GM19240 (cell line): Measurements from ENCODE around the gene TMCC1.

Experiments
- DNase-seq: peaks from one replicate; pipeline ENCODE4 v3.0.0; 2011; ENCODE audit warnings: low spot score; ENCODE audit not compliant: insufficient read length

TMCC1 gene

DNA sequence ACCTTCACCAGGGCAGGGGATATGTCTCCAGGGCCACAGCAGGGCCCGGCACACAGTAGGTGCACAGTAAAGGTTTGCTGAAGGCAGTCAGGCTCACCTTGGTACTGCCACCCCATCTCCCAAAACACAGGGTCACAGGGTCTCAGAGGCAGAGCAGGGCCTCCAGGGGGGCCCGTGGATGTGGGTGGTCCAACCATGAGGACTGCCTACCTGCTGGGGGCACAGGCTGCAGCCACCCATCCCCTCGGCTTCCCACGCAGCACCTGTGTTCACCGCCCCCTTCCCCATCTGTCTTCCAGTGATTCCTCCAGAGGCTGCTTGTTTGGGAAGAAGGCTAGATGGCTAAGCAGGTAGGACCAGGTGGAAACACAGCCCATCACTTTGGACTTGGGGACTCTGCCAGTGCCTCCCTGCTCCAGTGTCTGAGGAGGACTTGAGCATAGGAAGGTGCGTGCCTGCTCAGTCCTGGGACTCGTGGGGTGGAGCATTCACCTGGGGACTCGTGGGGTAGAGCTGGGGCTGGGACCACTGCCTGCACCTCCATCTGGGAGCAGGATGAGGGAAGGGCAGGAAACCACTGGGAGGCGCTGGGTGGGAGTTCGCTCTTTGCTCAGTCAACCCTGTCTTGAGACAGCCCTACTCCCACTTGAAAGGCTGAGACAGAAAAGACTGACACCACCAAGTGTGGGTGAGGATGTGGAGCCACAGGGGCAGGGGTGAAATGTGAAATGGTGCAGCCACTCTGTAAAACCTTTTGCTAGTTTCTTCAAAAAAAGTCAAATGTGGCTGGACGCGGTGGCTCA is 268.2 kb downstream of the TMCC1 start:
- no peak for DNase-seq

DNA sequence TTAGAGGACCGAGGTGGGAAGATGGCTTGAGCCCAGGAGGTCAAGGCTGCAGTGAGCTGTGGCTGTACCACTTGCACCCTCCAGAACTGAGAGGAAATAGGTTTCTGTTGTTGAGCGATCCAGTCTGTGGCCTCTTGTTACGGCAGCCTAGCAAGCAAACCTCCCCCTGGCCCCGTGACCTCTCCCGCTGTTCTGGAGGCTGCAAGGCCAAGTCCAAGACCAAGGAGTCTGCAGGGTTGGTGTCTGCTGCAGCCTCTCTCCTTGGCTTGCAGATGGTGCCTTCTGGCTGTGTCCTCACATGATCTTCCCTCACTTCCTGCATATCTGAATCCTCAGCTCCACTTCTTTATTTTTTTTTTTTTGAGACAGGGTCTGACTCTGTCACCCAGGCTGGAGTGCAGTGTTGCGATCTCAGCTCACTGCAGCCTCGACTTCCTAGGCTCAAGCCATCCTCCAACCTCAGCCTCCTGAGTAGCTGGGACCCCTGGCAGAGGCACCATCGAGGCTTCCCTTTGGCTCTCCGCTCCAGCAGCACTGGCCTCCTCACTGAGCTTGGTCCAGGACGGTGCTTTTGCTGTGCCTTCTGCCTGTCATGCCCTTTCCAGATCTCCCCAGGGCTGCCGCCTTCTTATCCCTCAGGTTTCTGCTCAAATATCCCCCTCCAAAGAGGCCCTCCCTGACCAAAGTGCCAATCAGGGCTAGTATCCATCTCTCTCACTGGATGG is 269.0 kb downstream of the TMCC1 start:
- no peak for DNase-seq

DNA sequence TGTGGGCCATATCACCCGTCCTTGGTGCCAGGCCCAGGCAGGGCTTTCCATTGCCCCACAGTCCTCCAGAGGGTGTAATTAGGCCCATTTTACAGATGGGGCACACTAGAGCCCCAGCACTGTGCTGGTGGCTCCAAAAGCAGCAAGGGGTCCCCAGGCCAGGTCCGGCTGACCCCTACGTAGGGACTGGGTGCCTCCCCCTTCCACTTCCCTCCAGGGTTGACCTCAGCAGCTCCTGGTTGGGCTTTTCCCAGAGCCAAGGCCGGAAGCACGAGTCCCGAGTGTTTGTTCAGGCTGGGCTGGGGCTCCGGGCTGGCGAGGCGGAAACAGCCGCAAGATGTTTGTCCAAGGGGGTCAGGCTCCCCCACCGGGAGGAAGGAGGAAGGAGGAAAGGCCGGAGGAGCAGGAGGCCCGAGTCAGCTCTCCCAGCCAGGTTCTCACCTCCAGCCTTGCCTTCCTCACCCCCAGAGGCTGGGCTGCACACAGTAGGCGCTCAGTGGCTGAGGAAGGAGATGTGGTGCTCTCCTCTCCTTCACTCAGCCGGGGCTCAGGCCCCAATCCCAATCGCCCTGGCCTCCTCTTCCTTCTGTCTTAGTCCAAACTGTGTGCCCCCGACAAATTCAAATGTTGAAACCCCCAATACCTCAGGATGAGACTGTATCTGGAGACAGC is 269.9 kb downstream of the TMCC1 start:
- no peak for DNase-seq

DNA sequence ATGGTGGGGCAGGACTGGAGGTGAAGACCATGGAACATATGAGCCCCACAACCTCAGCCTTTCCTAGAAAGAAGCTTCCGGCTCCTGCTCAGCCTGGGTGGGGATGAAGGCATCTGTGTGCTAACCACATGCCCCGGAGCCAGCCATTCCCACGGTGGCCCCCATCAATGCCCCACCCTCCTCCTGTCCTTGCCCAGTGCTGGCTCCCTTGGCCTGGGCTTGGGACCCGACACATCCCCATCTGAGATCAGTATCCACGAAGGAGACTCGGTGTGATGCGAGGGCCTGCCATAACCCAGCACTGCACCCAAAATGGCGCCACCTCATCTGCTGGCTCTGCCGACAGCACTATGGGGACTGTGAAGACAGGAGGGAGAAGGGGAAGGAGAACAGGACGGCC is 270.6 kb downstream of the TMCC1 start:
- no peak for DNase-seq

DNA sequence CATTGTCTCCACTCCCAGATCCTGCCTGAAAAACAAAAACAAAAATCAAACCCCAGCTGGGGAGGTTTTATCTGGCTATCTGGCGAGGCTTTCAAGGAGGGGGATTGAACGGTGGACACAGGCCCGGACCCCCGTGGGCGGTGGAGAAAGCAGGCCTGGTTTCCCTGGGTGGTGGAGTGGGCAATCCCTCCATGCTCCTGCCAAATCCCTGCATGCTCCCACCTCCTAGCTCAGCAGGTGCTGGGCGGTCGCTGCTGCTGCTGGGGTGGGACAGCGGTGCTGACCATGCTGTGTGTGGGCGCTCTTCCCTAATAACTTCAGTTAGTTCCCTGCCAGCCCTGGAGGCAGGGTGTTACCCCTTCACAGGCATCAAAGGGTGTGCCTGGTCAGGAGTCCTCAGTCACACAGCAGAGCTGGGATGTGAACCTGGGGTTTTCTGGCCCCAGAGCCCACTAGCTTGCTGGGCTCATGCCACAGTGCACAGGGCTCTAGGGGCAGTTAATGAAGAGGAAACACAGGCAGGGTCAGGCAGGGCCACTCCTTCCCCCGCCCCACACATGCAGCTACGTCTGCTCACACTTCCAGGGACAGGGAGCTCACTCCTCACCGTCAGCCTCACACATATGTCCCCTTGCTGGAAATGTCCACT is 271.2 kb downstream of the TMCC1 start:
- DNase-seq: no peak

DNA sequence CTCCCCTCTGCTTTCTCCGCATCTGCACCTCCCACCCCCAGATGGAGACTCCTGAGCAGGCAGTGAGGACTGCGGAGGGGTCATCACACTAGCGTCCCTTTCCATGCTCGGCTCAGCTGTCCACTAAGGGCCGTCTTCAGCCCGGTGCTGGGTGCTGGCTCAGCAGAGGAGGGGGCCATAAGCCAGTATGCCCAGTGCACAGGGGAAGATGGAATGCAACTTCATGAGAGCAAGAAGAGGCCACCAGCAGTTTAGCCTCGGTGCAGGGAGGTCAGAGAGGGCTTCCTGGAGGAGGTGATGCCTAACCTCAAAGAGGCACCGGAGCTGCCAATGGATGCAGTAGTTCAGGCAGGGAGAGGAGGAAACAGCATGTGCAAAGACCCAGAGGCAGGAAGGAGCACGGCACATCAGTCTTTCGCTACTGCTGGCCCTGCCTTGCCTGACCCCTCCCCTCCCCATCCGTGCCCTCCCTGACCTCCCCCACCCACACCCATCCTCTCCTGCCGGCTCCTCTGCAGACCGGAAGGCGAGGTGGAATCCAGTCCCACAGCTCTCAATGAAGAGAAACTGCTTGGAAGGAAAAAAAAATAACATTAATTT is 271.8 kb downstream of the TMCC1 start:
- no peak for DNase-seq

DNA sequence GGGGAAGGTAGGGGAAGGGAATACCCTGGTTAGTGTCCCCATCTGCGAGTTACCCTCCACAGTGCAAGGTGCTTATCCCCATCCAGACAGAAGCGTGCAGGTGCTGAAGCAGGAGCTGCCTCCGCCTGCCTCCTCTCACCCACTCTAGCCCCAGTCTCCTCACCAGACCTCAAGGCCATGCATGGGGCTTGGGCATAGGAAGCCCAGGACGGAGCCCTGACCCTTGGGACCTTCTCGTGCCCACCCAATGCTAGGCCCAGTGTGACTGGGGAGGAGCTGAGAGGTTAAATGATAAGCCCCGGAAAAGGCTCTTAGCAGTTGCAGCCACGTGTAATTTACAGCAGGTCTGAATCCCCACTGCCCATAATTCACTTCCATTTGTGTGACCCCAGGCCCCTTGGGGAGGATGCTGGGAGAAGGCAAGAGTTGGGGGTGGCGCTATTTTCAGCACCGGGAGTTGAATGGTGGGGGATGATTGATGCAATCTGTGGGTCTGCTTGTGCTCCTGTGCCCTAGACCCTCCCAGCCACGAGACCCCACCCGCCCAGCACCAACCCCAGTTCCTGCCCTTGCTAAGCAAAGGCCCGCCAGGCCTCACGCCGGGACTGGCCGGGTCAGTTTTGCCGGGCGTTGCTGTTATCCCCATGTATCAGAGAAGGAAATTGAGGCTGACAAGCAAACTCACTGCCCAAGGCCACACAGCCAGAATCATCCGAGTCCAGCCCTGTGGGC is 272.5 kb downstream of the TMCC1 start:
- DNase-seq: no peak

DNA sequence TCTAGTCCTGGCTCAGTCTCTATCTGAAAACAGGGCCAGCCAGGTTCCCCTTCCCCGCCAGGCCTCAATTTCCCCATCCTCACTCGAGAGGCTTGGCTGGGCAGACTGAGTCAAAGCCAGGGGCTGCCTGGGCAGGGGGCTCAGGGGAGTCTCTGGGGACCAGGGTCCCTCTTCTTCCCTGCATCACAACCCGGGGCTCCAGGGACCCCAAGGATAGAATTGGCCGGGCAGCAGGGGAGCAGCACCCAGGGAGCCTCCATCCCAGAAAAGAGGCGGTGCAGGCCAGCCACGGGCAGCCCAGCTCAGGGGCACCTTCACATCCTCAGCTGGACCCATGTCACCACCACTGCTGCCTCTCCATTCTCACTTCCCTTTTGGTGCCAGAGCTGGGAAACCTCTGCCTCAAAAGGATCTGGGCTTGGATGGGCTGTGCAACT is 273.8 kb downstream of the TMCC1 start:
- no peak for DNase-seq

DNA sequence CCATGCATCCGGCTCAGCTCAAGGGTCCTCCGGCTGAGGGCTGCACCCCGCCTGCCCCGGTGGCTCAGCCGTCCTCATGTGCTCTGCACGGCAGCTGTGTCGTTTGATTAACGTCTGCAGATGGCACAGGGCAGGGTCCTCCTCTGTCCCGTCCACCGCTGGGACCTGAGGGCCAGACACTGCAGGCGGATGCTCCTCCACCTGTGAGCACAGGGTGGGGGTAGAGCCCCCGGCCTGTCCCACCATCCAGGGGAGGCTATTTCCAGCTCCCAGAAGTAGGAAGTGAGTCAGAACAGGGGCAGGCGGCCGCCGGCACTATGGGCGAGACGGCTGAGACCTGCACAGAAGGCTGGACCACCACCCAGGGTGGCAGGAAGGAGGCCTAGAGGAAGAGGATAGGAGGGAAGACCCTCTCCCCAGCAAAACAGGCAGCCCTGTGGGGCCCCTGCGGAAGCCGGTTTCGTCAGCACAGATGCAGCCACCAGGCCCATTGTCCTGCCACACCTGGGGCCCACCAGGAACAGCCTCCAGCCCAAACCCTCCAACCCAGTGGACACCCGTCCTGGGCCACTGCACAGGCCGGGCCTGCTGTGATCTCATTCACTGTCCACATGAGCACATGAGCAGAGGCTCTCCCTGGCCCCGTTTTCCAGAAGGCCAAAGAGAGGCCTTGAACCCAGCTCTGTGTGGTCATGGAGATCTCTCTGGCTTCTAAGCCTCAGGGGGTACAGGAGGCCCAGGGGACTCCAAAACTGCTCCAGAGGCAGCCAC is 274.4 kb downstream of the TMCC1 start:
- no peak for DNase-seq

DNA sequence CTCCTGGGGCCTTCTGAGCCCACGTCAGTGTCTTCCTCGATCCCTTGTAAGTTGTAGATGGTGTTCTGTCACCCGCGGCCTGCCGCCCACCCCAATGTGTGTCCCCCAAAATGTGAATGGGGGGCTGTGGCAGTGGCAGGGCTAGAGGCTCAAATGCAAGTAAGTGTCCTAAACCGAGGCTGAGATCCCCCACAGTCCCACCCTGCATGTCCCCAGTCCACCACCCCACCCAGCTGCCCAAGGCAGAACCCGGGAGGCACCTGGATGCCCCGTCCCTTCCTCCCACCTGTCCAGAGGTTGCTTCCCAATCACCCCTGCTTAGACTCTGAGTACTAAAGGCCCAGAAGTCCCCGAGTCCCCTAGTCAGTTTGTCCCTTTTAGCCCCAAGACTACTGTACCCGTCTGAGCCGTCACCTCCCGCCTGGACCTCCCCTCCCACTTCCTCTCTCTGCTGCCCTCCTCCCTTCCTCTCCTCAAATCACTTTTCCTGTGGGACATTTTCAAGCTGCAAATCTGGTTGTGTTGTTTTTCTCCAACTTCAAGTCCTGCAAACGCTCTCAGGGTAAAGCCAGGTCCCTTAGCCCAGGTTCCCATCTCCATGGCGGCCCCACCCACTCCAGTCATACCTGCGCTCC is 275.2 kb downstream of the TMCC1 start:
- DNase-seq: no peak

DNA sequence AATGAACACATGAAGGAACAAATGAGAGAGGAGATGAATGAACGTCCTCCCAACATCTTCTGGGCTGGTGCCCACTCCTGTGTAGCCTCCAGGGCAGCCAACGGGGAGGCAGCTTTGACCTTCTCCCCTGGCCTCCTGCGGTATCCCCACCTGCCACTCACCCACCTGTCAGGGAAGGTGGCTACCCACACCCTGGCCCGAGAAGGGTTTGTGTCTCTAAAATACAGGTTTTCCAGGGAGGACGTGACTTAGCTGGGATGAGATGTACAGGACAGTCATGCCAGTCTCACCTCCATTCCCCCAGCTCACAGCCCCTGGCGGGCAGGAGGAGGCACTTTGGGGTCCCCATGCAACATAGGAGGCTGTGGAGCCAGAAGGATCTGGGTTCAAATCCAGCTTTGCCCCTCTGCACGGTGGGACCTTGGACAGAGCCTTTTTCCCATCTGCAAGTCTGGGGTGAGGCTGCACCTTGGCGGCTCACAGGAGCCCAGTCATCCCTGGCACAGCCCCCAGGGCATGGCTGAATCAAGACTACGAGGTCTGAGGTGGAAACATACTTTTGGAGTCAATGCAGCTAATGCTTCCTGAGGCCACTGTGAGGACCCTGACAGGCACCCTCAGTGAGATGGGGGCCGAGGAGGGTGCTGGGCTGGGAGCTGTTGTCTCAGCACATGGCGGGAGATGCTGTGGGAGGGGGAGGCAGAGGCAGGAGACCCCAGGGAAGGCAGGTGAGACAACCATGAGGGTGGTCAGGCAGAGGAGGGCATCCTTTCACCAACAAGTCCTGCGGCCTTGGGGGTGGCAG is 275.9 kb downstream of the TMCC1 start:
- no peak for DNase-seq

DNA sequence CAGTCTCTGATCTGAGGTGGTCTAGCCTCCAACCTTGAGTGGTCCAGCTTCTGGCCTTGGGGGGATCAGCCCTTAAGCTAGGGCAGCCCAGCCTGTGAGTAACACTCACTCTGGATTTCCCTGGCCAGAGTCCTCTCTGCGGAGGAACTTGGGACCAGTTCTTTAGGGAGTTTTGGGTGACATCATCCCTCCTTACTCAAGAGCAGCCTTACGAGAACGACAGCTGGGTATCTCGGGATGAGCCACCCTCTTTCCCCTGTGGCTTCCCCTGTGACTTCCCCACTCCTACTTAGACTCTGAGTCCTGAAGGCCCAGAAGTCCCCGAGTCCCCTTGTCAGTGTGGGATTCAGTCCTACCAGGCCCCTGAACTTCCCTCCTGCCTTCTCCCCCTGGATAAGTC is 276.8 kb downstream of the TMCC1 start:
- no peak for DNase-seq

DNA sequence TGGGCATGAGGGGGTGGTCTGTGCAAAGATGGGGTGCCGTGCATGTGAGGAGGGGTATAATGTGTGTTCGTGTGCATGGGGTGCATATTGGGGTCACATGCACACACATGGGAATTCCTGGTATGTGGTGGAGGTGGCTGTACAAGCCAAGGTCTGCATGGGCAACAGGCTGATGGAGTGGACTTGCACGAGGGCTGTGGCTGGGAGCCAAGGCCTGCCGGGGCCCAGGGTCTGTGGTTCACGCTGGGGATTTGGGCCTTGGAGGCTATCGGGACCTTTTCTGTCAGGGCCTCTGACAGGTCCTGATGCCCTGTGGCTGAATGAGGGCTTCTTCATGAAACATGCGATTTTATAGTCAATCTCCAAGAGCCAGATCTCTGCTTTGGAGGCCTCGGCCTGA is 277.2 kb downstream of the TMCC1 start:
- DNase-seq: no peak

DNA sequence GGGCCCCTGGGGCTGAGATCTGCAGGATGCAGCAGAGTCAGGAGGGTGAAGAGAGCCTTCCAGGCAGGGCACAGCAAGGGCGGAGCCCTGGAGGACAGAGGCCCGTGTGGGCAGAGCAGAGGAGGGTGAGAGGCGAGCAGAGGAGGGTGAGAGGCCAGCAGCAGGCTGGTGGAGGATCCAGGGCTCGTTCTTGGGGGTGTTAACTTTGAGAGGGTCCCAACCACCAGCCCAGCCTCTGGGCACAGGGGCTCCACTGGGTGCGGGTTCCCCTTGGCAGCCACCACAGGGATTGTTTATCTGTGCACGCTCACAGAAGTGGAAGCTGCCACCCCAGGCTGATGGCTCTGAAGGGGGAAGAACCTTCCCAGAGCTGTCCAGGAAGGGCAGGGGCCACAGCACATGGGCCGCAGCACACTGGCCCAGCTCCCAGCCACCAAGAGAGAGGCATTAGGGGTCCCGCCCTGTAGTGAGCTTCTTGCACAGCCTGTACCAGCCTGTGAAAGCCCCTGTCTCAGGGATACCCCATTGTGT is 277.7 kb downstream of the TMCC1 start:
- DNase-seq: no peak

DNA sequence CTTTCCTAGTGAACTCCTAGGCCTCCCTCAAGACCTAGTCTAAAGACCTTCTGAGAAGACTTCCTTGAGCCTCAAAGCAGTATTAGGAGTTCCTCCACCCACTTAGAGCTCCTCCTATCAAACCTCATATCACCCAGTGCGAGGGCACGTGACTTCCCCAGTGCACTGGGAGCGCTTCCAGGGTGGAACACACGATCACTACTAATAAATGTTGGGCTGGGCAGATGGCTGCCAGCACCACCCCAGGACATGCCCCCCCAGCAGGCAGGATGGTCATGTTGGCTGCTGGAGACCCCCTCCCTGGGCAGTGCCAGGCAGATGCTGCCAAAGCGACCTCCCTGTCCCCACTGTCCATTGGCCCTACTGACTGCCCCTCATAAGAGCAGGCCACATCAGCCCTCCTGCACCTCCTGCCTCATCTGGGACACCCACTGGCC is 278.6 kb downstream of the TMCC1 start:
- DNase-seq: no peak

DNA sequence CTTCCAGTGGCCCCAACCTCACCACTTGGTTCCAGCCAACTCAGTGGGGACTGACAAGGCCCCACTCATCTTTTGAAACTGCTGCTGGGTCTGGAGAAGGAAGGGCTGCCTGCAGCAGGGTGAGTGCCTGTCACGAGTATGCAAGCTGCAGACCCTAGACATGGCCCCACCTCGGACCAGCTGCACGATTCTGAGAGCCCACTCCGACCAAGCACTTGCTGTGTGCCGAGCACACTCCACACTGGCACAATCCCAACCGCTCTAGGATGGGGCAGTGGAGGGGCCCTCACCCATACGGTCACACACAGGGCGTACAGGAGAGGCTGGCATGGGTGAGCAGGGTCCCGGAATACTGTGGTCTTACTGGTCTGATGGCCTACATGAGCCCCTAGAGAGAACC is 279.1 kb downstream of the TMCC1 start:
- DNase-seq: no peak

DNA sequence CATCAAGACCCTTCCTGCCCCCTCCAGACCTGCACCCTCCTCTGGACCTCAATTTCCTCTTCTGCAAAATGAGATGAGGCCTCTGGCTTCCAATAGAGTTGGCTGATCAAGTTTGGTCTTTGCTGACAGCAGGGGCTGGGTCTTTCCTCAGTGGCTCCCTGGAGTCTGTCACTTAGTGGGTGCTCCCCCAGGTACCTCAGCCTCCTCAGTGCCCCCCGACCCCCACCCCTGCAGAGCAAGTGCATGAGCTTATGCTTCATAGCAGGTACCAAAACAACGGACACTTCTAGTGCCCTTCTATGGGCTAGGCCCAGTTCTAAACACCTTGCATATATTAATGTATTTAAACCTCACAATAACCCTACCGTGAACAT is 280.2 kb downstream of the TMCC1 start:
- DNase-seq: no peak
